Endometrial microvascular endothelial cells (primary cell): Measurements from ENCODE around the gene ACACB. TPM values are rescaled to one million over a fixed set of nuclear protein-coding genes. Genes with fewer than 3 reads are reported as not detected.

Source experiments
- in situ Hi-C: cut with HindIII; loops from 2 replicates; pipeline ENCODE4 v1.10.0; 2017; ENCODE audit warnings: low sequenced_read_pairs, low pct_unique_long_range_greater_than_20kb; ENCODE audit errors: inconsistent ontology term
- total RNA-seq: library from RNA; depleted of rRNA; stranded (reverse); fragments of >200 nt; gene quantifications from one replicate; pipeline ENCODE4 v1.2.3, GENCODE V29; 2015; ENCODE audit errors: inconsistent ontology term

ACACB gene
- total RNA-seq, 1 donor from 2014 or later, result 2.5 TPM

DNA sequence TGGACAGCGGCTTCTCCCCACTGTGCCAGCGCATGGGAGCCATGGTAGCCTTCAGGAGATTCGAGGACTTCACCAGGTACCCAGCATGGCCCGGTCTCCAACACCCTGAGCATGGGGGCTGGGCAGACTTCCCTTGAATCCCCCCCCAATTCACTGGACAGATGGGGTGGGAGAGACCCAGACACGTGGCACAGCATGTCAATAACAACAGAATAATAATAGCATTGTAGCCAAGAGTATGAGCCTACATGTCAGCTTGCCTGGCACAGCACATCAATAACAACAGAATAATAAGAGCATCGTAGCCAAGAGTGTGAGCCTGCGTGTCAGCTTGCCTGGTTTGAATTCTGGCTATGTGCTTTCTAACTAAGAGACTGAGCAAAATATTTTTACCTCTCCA is 116.3 kb downstream of the ACACB start:
- in situ Hi-C loops, result no loop called here

DNA sequence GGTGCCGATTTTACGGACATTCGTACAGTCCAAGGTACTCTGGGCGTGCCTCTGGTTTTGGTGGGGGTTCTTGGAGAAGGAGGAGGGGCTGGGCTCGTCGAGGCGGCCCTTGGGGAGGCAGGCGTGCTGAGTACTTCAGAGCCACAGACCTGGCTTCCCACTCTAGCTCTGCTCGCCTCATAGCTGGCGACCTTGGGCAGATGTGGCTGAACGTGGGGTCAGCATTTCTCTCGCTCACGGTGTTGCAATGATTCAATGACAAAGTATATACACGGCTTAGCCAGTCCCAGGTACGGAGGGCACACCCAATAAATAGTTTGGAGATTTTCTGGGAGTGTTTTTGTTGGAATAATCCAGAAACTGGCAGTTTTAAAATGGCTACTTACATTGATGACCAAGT is 117.6 kb downstream of the ACACB start:
- in situ Hi-C loops, result no loop called here

DNA sequence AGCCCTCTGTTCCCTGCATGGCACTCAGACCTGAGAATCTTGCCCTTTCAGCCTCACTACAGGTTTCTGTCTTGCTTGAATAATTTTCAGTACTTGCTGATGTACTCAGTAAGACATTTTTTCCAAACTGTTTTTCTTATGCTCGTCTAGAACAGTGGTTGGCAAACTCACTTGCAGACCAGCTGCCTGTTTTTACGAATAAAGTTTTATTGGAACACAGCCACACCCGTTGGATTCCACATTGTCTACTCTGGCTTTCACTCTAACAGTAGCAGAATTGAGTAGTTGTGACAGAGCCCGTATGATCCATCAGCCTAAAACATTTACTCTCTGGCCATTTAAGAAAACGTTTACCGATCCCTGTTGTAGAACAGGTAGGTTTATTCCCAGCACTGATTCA is 119.9 kb downstream of the ACACB start:
- in situ Hi-C loops, result no loop called here

DNA sequence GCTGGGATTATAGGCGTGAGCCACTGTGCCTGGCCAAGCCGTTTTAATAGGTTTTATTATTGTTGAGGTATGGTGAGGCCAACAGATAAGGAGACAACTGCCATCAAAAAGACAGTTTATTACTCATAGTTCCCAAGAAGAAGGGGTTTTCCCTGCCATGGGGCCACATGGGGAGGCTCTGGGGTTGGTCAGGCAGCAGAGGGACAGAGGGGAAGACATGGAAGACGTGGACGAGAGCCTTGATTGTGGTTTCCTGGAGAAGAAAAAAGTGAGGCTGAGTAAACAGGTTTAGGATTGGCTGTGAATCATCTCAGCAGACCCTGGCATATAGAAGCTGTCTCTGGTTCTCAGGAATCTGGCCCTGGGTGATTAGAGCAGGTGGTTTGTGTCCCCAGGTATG is 122.8 kb downstream of the ACACB start:
- in situ Hi-C loops, result no loop called here

DNA sequence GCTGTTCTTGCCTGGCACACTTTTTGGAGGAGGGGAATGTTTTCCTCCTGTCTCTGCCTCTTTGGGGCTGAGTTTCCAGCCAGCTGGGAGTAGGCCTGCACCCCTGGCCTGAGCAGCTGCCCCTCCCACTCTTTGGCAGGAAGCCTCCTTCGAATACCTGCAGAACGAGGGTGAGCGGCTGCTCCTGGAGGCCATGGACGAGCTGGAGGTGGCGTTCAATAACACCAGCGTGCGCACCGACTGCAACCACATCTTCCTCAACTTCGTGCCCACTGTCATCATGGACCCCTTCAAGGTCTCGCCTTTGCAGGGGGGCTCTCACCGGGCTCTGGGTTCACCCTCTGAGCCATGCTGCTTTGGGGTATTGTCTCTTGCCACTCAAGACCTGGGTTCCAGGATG is 123.3 kb downstream of the ACACB start:
- in situ Hi-C loops, result no loop called here

DNA sequence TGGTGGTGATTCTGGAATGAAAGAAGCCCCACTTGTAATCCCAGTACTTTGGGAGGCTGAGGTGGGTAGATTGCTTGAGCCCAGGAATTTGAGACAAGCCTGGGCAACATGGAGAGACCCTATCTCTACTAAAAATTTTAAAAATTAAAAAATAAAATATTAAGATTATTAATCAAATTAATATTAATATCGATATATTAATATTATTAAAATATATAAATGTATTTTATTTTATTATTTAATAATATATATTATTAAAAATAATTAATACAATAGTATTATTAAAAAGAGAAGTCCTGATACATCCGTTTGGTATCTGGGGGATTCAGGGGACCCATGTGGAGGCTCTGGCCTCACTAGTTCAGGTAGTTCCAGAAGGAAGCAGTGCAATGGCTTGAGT is 124.0 kb downstream of the ACACB start:
- in situ Hi-C loops, result no loop called here

DNA sequence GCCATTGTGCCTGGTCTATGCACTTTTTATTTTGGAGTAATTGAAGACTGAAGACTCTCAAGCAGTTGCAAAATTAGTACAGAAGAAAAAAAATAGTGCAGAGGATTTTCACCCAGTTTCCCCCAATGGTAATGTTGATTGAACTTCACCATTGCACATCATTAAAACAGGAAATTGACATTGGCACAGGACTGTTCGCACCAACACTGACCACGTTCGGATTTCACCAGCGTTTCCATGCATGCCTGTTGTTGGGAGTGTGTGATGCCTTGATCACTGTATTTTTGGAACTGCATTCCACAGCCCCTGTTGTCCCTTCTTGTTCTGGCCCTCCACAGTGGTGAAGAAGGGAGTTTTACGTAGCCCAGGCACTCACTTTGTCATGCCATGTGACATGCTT is 125.5 kb downstream of the ACACB start:
- in situ Hi-C loops, result no loop called here

DNA sequence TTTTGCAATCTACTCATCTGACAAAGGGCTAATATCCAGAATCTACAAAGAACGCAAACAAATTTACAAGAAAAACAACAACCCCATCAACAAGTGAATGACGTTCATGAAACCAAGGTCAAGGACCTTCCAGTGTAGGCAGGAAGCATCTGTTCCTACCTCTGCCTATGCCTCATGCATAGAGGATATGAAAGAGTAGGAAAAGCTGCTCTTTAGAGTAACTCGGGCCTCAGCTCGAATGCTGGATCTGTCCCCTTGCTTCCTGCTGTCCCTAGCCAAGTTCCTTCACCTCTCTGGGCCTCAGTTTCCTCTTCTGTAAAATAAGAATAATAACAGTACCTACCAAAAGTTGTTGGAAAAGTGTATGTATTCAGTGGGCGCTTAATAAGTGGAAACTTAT is 127.7 kb downstream of the ACACB start:
- in situ Hi-C loops, result no loop called here

DNA sequence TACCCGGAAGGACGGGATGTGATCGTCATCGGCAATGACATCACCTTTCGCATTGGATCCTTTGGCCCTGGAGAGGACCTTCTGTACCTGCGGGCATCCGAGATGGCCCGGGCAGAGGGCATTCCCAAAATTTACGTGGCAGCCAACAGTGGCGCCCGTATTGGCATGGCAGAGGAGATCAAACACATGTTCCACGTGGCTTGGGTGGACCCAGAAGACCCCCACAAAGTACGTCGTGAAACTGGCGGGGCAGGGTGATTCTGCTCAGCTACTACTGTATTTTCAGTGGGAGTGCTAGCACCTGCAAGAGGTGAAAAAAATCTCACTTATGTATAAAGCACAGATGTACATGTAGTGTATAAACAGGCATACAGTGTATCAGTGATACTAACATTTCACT is 129.8 kb downstream of the ACACB start:
- in situ Hi-C loops, result no loop called here

DNA sequence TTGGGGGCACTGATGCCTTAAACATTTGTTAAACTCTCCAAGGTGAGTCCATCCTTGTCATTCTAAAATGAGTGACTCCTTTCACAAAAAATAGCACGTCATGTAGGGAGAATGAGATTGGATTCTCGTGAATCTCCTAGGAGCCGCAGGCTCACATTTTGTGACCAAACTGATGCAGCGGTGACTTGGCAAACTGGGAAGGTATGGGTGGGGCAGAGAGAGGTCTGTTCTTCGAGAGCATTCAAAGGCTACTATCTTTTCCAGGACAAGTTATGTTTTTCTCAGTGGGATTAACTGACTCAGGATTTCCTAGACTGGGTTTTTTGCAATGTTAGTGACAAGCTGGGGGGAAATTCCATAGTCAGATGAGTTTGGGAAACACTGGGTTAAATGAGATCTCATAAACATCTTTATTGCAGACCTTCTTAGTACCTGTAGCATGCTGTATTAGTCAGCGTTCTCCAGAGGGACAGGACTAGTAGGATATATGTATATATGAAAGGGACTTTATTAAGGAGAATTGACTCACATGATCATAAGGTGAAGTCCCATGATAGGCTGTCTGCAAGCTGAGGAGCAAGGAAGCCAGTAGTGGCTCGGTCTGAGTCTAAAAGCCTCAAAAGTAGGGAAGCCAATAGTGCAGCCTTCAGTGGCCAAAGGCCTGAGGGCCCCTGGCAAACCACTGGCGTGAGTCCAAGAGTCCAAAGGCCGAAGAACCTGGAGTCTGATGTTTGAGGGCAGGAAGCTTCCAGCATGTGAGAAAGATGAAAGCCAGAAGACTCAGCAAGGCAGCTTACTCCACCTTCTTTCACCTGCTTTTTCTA is 131.7 kb downstream of the ACACB start:
- in situ Hi-C loops, result no loop called here

DNA sequence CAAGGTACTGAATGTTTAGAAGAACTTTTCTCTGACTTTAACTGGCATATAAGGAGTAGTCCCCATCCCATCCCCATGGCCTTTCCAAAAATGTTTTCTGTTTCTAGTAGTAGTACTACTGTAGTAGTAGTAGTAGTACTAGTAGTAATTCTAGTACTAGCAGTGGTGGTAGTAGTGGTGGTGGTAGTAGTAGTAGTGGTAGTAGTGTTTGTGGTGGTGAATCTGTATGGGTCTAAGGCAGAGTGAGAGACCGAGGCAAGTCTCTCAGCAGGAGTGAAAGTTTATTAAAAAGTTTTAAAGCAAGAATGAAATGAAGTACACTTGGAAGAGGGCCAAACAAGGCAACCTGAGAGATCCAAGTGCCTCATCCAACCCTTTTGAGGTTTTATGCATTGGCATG is 134.1 kb downstream of the ACACB start:
- in situ Hi-C loops, result no loop called here

DNA sequence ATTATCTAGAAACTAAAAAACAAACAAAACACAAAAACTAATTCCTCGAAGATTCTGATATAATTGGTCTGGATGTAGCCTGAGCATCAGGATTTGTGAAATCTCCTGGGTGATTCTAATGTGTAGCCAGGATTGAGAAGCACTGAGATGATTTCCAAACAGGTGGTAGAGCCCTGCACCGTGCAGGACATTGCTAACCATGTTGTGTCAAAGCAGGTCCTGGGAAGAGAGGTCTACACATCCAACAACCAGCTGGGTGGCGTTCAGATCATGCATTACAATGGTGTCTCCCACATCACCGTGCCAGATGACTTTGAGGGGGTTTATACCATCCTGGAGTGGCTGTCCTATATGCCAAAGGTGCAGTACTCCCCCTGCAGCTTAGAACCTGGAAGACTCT is 136.4 kb downstream of the ACACB start:
- in situ Hi-C loops, result no loop called here

DNA sequence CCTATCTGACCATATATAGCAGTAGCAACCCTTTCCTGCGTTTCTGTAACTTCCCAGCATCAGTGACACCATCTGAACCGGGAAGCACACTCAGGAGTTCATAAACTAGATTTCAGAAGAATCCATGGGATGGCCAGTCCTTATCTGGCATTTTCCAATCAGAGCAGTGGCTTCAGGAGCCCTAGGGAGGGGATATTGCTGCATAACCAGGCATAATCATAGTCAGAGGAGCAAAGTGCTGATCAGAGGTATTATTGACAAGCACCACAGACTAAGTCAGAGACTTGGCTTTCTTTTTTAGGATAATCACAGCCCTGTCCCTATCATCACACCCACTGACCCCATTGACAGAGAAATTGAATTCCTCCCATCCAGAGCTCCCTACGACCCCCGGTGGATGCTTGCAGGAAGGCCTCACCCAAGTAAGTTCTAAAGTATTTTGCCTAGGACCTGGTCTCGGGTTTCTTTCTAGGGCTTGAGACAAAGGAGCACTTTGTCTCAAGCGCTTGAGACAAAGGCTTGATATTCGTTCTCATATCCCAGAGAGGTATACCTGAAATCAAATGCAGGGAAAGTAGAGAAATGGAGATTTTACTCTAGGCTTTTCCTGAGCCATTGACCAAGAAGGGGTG is 137.6 kb downstream of the ACACB start:
- in situ Hi-C loops, result no loop called here

DNA sequence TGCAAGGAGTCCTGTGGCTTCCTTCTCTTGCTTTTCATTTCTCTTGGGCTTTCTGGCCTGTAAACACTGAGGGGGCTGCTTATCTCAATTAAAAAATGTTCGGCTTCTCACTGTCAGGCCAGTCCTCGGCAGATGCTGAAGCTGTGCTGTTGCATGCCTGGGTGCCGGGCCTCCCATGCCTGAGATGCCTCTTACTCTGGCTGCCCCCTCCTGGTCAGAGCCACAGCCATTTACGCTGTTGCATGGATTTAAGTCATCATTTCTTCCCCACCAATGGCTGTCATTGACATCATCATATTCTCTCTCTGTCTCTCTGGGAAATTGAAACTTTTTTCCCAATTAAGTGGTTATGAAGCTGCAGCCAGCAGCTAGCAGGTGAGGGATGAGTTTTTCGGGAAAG is 139.0 kb downstream of the ACACB start:
- in situ Hi-C loops, result no loop called here

DNA sequence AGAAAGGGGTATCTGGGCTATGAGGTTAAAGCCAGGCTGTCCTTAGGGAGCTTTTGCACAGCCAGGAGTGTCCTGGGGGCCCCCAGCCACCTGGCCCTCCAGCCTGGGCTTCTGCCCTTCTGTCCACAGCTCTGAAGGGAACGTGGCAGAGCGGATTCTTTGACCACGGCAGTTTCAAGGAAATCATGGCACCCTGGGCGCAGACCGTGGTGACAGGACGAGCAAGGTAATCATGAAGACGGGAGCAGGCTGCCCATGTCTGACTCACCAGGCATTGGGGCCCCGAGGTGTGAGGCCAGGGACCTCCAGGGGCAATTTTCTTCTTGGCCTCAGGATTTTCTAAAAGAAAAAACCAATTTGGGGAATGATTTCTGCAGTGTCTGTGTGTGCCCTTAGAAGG is 139.6 kb downstream of the ACACB start:
- in situ Hi-C loops, result no loop called here

DNA sequence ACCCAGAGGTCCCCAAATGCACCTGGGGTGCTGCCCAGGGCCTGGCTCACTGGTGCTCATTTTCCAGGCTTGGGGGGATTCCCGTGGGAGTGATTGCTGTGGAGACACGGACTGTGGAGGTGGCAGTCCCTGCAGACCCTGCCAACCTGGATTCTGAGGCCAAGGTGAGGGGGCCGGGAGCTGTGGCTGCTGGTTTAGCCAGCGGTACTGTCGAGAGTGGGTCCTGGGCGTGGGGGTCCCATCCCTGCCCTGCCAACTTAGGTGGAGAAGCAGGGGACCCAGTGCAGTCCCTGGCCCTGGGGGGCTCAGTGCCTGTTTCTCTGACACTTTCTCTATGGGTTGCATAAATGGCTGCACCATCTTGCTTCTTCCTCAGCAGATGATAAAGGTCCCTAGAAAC is 141.8 kb downstream of the ACACB start:
- in situ Hi-C loops, result no loop called here

DNA sequence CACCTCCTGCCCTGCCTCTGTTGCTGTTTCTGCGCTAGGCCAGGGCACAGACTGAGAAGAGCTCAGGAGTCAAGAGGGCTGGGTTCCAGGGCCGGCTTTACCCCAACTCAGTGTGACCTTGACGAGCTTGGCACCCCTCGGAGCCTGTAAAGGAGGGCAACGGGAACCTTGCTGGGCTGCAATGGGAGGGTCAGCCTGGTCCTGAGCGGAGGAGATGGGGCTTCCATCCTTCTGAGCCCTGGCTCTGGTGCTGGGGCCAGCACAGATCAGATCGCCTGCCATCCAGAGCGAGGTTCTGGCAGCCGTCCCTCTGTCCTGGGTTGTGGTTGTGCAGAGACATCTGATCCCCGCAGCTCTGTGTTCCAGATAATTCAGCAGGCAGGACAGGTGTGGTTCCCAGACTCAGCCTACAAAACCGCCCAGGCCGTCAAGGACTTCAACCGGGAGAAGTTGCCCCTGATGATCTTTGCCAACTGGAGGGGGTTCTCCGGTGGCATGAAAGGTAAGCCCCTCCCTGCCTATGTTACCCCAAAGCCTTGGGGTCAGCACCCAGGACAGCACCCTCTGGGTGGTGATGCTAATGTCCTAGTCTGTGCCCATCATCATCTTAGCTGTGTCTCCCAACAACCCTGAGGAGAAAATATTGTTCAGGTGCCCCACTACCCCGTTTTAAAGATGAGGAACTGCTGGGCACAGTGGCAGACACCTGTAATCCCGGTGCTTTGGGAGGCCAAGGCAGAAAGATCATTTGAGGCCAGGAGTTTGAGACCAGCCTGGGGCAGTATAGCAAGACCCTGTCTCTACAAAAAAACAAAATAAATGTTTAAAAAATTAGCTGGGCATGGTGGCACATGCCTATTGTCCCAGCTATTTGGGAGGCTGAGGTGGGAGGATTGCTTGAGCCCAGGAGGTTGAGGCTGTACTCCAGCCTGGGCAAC is 142.5 kb downstream of the ACACB start:
- in situ Hi-C loops, result no loop called here

DNA sequence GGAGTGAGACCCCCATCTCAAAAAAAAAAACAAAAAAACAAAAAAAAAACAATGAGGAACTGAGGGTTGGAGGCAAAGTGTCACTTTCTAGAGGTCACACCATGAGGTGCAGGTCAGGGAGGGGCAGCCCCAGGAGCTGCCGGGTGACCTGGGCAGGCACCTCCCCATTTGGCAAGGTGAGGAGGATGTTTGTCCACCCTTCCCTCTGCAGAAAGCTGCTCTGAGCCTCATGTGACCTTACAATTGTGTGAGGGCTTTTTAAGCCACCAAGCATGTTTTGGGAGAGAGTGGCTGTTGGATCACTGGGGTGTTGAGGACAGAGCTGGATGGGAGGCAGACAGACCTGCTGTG is 143.1 kb downstream of the ACACB start:
- in situ Hi-C loops, result no loop called here

DNA sequence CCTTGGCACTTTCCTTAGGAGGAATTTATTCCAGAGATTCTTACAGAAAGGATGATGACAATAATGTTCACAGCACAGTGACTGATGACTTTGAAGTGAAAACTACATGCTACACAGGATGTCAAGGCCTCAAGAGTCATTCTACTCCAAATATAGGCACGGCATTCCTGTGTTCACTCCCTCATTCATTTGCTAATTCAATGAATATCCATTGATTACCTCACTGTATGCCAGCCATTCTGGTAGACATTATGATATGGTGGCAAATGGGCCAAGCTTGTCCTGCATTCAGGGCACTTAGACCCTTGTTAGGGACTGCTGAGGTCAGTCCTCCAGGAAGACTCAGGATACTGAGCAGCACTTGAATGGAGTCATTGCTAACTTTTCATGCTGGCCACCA is 144.7 kb downstream of the ACACB start:
- in situ Hi-C loops, result no loop called here

DNA sequence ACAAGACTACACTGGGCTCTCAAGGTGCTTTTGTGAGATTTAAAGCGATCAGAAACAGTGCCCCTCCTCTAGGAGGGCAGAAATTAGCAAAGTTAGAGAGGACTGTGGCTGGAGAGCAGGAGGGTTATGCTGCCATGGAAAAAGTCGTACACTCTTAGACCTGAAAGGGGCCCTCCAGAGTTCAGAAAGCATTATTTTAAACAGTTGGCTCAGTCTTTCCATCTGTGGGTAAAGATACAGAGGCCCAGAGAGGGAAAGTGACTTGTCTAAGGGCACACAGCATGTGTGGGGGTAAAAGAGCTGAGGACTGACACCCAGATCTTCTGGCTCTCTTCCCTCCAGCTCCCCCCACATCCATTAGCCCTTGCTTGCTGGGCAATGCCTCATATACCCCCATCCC is 145.6 kb downstream of the ACACB start:
- in situ Hi-C loops, result no loop called here
